Measurements from ENCODE around the gene FAM135A. TPM values are rescaled to one million over a fixed set of nuclear protein-coding genes. Genes with fewer than 3 reads are reported as not detected.
"Not testable (repeated sequence)": the region's sequence is repeated elsewhere in the genome, so short reads cannot be mapped to it uniquely, and the experiment has no call there.

Gene FAM135A
- total RNA-seq, 4 donors from 2014 or later: 17.1 to 99.5 (median 35.8) TPM

DNA sequence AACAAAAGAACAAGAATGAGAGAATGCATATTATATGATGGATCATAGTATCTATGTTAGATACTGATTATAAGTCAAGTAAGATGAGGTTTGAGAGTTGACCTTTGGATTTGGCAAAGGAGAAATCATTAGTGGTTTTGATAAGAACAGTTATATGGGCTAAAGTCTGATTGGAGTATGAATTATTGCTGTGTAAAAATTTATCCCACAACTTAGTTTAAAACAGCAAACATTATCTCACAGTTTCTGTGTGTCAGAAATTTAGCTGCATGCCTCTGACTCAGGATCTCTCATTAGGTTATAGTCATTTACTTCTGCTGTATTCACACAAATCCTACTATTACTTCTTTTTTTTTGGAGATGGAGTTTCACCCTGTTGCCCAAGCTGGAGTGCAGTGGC is 56.7 kb downstream of the FAM135A start:
- TF ChIP-seq POLR2A (IDR thresholded peaks at IDR 0.05): no peak
- TF ChIP-seq, protein P1, sequence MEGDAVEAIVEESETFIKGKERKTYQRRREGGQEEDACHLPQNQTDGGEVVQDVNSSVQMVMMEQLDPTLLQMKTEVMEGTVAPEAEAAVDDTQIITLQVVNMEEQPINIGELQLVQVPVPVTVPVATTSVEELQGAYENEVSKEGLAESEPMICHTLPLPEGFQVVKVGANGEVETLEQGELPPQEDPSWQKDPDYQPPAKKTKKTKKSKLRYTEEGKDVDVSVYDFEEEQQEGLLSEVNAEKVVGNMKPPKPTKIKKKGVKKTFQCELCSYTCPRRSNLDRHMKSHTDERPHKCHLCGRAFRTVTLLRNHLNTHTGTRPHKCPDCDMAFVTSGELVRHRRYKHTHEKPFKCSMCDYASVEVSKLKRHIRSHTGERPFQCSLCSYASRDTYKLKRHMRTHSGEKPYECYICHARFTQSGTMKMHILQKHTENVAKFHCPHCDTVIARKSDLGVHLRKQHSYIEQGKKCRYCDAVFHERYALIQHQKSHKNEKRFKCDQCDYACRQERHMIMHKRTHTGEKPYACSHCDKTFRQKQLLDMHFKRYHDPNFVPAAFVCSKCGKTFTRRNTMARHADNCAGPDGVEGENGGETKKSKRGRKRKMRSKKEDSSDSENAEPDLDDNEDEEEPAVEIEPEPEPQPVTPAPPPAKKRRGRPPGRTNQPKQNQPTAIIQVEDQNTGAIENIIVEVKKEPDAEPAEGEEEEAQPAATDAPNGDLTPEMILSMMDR (IDR thresholded peaks at IDR 0.05): no peak
- Histone ChIP-seq H3K36me3 (no peaks in the 10 kb centered on the region), H3K4me3 (no peak overlapping the region), H3K4me1 (no peaks in the 10 kb centered on the region), H3K27ac (no peak overlapping the region), H3K27me3 (no peaks in the 10 kb centered on the region), H3K9me3 (no peaks in the 10 kb centered on the region)
- DNase-seq: no peak
- intact Hi-C loops (cut with DNase I; ENCODE audit: low total_unique reads): no loop called here

DNA sequence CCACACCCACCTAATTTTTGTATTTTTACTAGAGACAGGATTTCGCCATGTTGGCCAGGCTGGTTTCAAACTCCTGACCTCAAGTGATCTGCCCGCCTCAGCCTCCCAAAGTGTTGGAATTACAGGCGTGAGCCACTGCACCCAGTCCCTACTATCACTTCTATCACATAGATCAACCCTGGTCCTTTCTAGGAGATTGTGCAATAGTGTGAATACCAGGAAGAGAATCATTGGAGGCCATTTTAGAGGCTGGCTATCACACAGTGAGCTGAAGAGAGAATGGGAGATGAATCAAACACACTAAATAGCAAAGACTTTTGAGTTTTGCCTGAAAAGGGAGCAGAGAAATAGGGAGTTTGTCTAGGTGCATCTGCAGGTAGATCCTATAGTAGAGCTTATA is 57.2 kb downstream of the FAM135A start:
- H3K9me3 ChIP-seq; H3K36me3 ChIP-seq; intact Hi-C loops (cut with DNase I; ENCODE audit: low total_unique reads); H3K27ac ChIP-seq; H3K4me1 ChIP-seq; DNase-seq; H3K4me3 ChIP-seq; H3K27me3 ChIP-seq: not testable (repeated sequence)

DNA sequence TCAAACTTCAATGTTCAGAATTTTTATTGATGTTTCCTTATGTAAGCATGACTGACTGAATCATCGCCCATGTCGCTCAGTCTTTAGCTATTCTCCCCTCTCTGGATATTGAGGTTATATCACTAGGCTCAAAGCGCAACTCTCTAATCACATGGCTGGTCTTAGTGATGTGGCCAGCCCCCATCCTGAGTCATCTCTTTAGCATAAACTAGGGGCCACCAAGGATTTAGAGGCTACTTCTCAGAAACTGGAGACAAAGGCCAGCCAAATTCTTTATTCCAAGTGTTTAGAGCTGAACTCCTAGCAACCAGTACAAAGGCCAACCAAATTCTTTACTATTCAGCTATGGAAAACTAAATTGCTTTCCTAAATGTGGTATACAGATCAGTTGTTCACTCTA is 61.4 kb downstream of the FAM135A start:
- no peak for DNase-seq
- TF ChIP-seq, protein P1 (IDR thresholded peaks at IDR 0.05): no peak
- no peak for TF ChIP-seq POLR2A (IDR thresholded peaks at IDR 0.05)
- Histone ChIP-seq H3K36me3 (no peaks in the 10 kb centered on the region), H3K27me3 (no peaks in the 10 kb centered on the region), H3K9me3 (no peaks in the 10 kb centered on the region), H3K27ac (no peak overlapping the region), H3K4me1 (peaks cover 0 to 4% of the 10 kb centered on the region in 2 donors), H3K4me3 (no peak overlapping the region)
- intact Hi-C loops (cut with DNase I; ENCODE audit: low total_unique reads): no loop called here

DNA sequence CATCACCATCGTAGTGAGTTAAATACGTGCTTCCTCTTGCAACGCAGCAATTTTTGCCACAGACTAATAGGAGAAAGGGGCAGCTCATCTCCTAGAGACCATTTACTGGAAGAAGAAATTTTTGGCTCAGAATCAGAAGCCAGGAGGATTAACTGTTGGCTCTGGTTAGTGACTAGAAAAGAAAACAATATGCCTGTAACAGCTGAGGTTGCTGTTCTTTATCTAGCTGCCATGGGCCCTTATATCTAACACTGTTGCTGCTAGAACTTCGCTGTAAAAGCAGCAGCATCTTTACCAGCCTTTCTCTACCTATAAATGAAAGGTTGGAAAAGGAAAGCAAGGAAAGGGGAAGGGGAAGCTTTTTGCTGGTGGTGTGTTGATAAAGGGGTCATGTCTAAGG is 65.9 kb downstream of the FAM135A start:
- H3K9me3 ChIP-seq: no peaks in the 10 kb centered on the region
- intact Hi-C loops (cut with DNase I; ENCODE audit: low total_unique reads): no loop called here
- peaks cover 0 to 4% of the 10 kb centered on the region in 2 donors for H3K4me1 ChIP-seq
- TF ChIP-seq, protein P1 (IDR thresholded peaks at IDR 0.05): no peak
- TF ChIP-seq POLR2A (IDR thresholded peaks at IDR 0.05): no peak
- H3K27ac ChIP-seq: peak overlapping the region in 1 of 2 donors; percentile 47
- H3K4me3 ChIP-seq: no peak overlapping the region
- no peaks in the 10 kb centered on the region for H3K27me3 ChIP-seq
- peaks cover 0 to 5% of the 10 kb centered on the region in 2 donors for H3K36me3 ChIP-seq
- DNase-seq: no peak

DNA sequence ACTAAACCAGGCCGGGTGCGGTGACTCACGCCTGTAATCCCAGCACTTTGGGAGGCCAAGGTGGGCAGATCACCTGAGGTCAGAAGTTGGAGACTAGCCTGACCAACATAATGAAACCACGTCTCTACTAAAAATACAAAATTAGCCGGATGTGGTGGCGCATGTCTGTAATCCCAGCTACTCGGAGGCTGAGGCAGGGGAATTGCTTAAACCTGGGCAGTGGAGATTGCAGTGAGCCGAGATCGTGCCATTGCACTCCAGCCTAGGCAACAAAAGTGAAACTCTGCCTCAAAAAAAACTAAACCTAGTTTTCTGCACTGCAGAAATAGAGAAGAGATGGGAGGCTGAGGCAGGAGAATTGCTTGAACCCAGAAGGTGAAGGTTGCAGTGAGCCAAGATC is 73.3 kb downstream of the FAM135A start:
- H3K9me3 ChIP-seq; H3K36me3 ChIP-seq; H3K27me3 ChIP-seq; H3K4me1 ChIP-seq; H3K4me3 ChIP-seq; H3K27ac ChIP-seq; intact Hi-C loops (cut with DNase I; ENCODE audit: low total_unique reads); DNase-seq: not testable (repeated sequence)

DNA sequence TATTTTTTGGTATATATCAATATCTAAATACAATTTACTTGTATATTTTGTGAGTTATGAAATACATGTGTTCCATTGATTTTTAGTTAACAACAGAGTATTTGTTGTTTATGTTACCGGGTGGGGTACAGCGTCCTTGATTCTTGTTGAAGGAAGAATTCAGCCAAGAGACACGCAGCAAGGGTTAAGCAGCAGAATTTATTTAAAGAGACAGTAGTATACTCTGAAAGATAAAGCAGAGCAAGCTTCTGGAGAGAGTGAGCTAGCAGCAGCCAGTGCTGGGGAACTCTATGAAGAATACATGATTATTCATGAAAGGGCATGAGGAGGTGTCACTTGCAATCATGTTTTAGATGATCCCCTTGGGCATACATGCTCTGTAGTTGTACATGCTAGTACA is 76.1 kb downstream of the FAM135A start:
- H3K4me1 ChIP-seq: no peaks in the 10 kb centered on the region
- no peaks in the 10 kb centered on the region for H3K36me3 ChIP-seq
- TF ChIP-seq POLR2A (IDR thresholded peaks at IDR 0.05): no peak
- TF ChIP-seq, protein P1 (IDR thresholded peaks at IDR 0.05): no peak
- no peaks in the 10 kb centered on the region for H3K27me3 ChIP-seq
- H3K4me3 ChIP-seq: no peak overlapping the region
- H3K9me3 ChIP-seq: no peaks in the 10 kb centered on the region
- no peak for DNase-seq
- no peak overlapping the region for H3K27ac ChIP-seq
- intact Hi-C loops (cut with DNase I; ENCODE audit: low total_unique reads): no loop called here

All from uterus (tissue), 4 donors.